Heart left ventricle (tissue), 16 donors: ENCODE results near the gene FAAH. TPM values are rescaled to one million over a fixed set of nuclear protein-coding genes. Genes with fewer than 3 reads are reported as not detected.
A peak's percentile ranks its signal among the peaks of the same experiment; 100 is the strongest.

ENCODE experiments used
- ATAC-seq, 4 donors: fragments of 200-7000 bp; cut with Tn5 transposase; one replicate each; pipeline ENCODE4 v1.9.1; 2020 to 2022; ENCODE audit warnings: moderate library complexity in 4 of 4, mild to moderate bottlenecking in 3 of 4, moderate number of reproducible peaks in 1 of 4
- DNase-seq, 5 donors: peaks; one replicate each; pipeline ENCODE4 v3.0.0-alpha.2; 2020
- H3K27ac ChIP-seq, 12 donors: fragments of 200-600 bp; sonication (generic) in 4 of 12; one replicate each; pipeline versions ENCODE4 v1.5.0 to v1.8.0; 2016 to 2022; ENCODE audit warnings: mild to moderate bottlenecking in 2 of 12
- H3K27me3 ChIP-seq, 9 donors: fragments of 200-600 bp; sonication (generic) in 2 of 9; one replicate each; pipeline versions ENCODE4 v1.5.1 to v1.8.0; 2016 to 2022; ENCODE audit warnings: mild to moderate bottlenecking in 3 of 9
- H3K36me3 ChIP-seq, 9 donors: fragments of 200-600 bp; sonication (generic) in 2 of 9; one replicate each; pipeline versions ENCODE4 v1.5.0 to v1.8.0; 2018 to 2022; ENCODE audit warnings: mild to moderate bottlenecking in 2 of 9
- H3K4me1 ChIP-seq, 12 donors: fragments of 200-600 bp; sonication (generic) in 4 of 12; one replicate each; pipeline versions ENCODE4 v1.5.0 to v1.8.0; 2016 to 2022; ENCODE audit warnings: mild to moderate bottlenecking in 3 of 12
- H3K4me3 ChIP-seq, 12 donors: fragments of 200-600 bp; sonication (generic) in 4 of 12; one replicate each; pipeline versions ENCODE4 v1.5.0 to v1.8.0; 2017 to 2022; ENCODE audit warnings: mild to moderate bottlenecking in 9 of 12, moderate library complexity in 4 of 12
- H3K9me3 ChIP-seq, 12 donors: fragments of 200-600 bp; sonication (generic) in 4 of 12; one replicate each; pipeline versions ENCODE4 v1.5.0 to v1.8.0; 2016 to 2022; ENCODE audit warnings: mild to moderate bottlenecking in 1 of 12
- CTCF ChIP-seq, 12 donors: fragments of 200-600 bp; sonication (generic) in 4 of 12; IDR thresholded peaks; one replicate each; pipeline versions ENCODE4 v1.5.0 to v1.8.0; 2018 to 2022; ENCODE audit warnings: antibody characterized with exemption in 12 of 12, mild to moderate bottlenecking in 5 of 12
- POLR2A ChIP-seq, 2 donors: fragments of 450-650 bp; IDR thresholded peaks; one replicate each; pipeline ENCODE4 v1.6.1; 2017; ENCODE audit warnings: antibody characterized with exemption in 2 of 2, mild to moderate bottlenecking in 2 of 2, moderate library complexity in 2 of 2
- WGBS, 4 donors: extraction: QIAGEN DNeasy Blood & Tissue Kit in 2 of 4; methylation state at CpG; one replicate each; pipeline versions ENCODE4 v1.1.5 to v1.1.7; 2013 to 2018; 5-methylcytosine and 5-hydroxymethylcytosine counted together
- intact Hi-C, 10 donors: fragments of 100-400 bp; cut with DNase I; formaldehyde crosslinking; loops; one replicate each; pipeline versions ENCODE4 v1.11.1 to v1.14.2; 2022
- polyA plus RNA-seq, 2 donors: library from polyadenylated mRNA; stranded (reverse); fragments of 200-250 nt; gene quantifications; one replicate each; pipeline ENCODE4 v1.2.3, GENCODE V29; 2013
- total RNA-seq, 9 donors: library from RNA; depleted of rRNA in 2 of 9; stranded (reverse); fragments of >200 nt in 2 of 9; fragmentation: NEBNext Ultra II Directional in 3 of 9; extraction: Animal tissue kit (Norgen Biotek cat#: 25700) in 3 of 9; gene quantifications; one replicate each; pipeline versions ENCODE4 v1.1.0 to v1.2.4, GENCODE V29; 2016 to 2023
- donor health status: ischemic (EF 13 %, LVEDD 7.1; RV severe dilation, severe dysfunction).
- donor health status: healthy with polysubstance abuse.
- donor health status: DM: no; HTN: yes; CAD: no.
- donor health status: DM: no; HTN: no; CAD: no.
- donor health status: ischemic (EF 25% LVEDD 6.9; RV normal size, moderate dysfunction).
- donor health status: ischemic (EF 25% LVEDD 5.7; RV mildly dilated, moderate dysfunction).
- donor health status: healthy.
- donor health status: DM: yes; HTN: yes; CAD: no.
- donor health status: ischemic (EF 35%, LVEDD 5.7; RV mildly dilated, moderate dysfunction).
- donor health status: nonischemic (EF 11% LVEDD 7.7; RV severe dilation, severe dysfunction).
- donor health status: DM: yes; HTN: yes; CAD: no.
- donor health status: PGD.
- donor health status: ischemic (EF 29% LVEDD 5.4; RV normal size, mild dysfunction).
- donor health status: nonischemic (EF 23%, LVEDD 6.1; RV moderate dilation, normal function).

The FAAH gene
- total and polyA plus RNA-seq, 11 donors, result 1.9 to 8.0 (median 3.5) TPM

GRCh38 chr1:46368791-46369190, 25.3 kb upstream of the FAAH start:
- WGBS, 4 donors, result 95 to 98% (median 97%) methylated on average over 2 of the region's 2 CpGs
- Histone ChIP-seq H3K27me3 (no peaks in the 10 kb centered on the region), H3K4me1 (peaks cover 0 to 24% (median 0%) of the 10 kb centered on the region in 12 donors), H3K36me3 (peaks cover 0 to 60% (median 44%) of the 10 kb centered on the region in 9 donors), H3K9me3 (no peaks in the 10 kb centered on the region), H3K4me3 (no peak overlapping the region), H3K27ac (no peak overlapping the region)
- ATAC-seq, result no peak
- intact Hi-C loops, result no loop called here
- TF ChIP-seq CTCF (IDR thresholded peaks at IDR 0.05), result no peak
- no peak for DNase-seq

- intact Hi-C loops, result no loop called here
- H3K27ac ChIP-seq, result peak overlapping the region in 1 of 12 donors; percentile 38
- 70 to 78% (median 74%) methylated on average over 4 of the region's 4 CpGs for WGBS, 4 donors
These were observed 24.4 kb upstream of the FAAH start for GRCh38 chr1:46369542-46370213.

GRCh38 chr1:46370214-46370633, 23.9 kb upstream of the FAAH start:
- Histone ChIP-seq H3K27me3 (no peaks in the 10 kb centered on the region), H3K36me3 (peaks cover 0 to 46% (median 30%) of the 10 kb centered on the region in 9 donors), H3K4me1 (peaks cover 0 to 24% (median 0%) of the 10 kb centered on the region in 12 donors), H3K27ac (peak overlapping the region in 1 of 12 donors; percentile 38), H3K9me3 (no peaks in the 10 kb centered on the region), H3K4me3 (no peak overlapping the region)
- WGBS, 4 donors, result 62 to 77% (median 74%) methylated on average over 3 of the region's 3 CpGs
- no peak for DNase-seq
- intact Hi-C loops, result no loop called here
- ATAC-seq, result peak in 2 of 4 donors; percentile 33 to 61
- no peak for TF ChIP-seq POLR2A (IDR thresholded peaks at IDR 0.05)
- no peak for TF ChIP-seq CTCF (IDR thresholded peaks at IDR 0.05)

More at GRCh38 chr1:46369542-46370213, 24.4 kb upstream of the FAAH start:
- Histone ChIP-seq H3K36me3 (peaks cover 0 to 51% (median 35%) of the 10 kb centered on the region in 9 donors), H3K27me3 (no peaks in the 10 kb centered on the region), H3K4me1 (peaks cover 0 to 24% (median 0%) of the 10 kb centered on the region in 12 donors), H3K4me3 (no peak overlapping the region), H3K9me3 (no peaks in the 10 kb centered on the region)
- no peak for DNase-seq
- ATAC-seq, result peak in 2 of 4 donors; percentile 38 to 39
- TF ChIP-seq CTCF (IDR thresholded peaks at IDR 0.05), result no peak
- TF ChIP-seq POLR2A (IDR thresholded peaks at IDR 0.05), result no peak

GRCh38 chr1:46372431-46372830, 21.7 kb upstream of the FAAH start:
- Histone ChIP-seq H3K4me3 (no peak overlapping the region), H3K27ac (no peak overlapping the region), H3K9me3 (no peaks in the 10 kb centered on the region), H3K27me3 (no peaks in the 10 kb centered on the region), H3K4me1 (peaks cover 0 to 24% (median 0%) of the 10 kb centered on the region in 12 donors), H3K36me3 (peaks cover 0 to 26% (median 14%) of the 10 kb centered on the region in 9 donors)
- TF ChIP-seq CTCF (IDR thresholded peaks at IDR 0.05) (no peak), POLR2A (IDR thresholded peaks at IDR 0.05) (no peak)
- ATAC-seq, result no peak
- intact Hi-C loops, result no loop called here
- WGBS, 4 donors, result 98 to 100% (median 100%) methylated on average over 1 of the region's 1 CpG
- no peak for DNase-seq
